CD4-positive, alpha-beta T cell (primary cell): Measurements from ENCODE around the gene FAM241A. TPM values are rescaled to one million over a fixed set of nuclear protein-coding genes. Genes with fewer than 3 reads are reported as not detected.

Experiments used
- ATAC-seq: fragments of 200-7000 bp; cut with Tn5 transposase; one replicate; pipeline ENCODE4 v1.10.0; 2022; ENCODE audit warnings: mild to moderate bottlenecking; ENCODE audit not compliant: poor library complexity
- CTCF ChIA-PET: fragments of 350-600 bp; sonication (Branson Sonifier 250); formaldehyde crosslinking; loops from one replicate; lab custom pipeline; 2021; ENCODE audit warnings: antibody characterized with exemption, inconsistent platforms; lab: Charles Lee
- POLR2A ChIA-PET: fragments of 350-600 bp; sonication (Branson Sonifier 250); formaldehyde crosslinking; loops from one replicate; lab custom pipeline; 2021; ENCODE audit warnings: antibody characterized with exemption, inconsistent platforms; lab: Charles Lee
- DNase-seq, 14 experiments: peaks; one replicate each; pipeline ENCODE4 v3.0.0-alpha.2; 2013 to 2020; ENCODE audit warnings: mixed read lengths in 2 of 14
- H3K27ac ChIP-seq, 2 donors: one replicate each; pipeline versions ENCODE4 v1.5.1 to v1.7.0; 2013; ENCODE audit warnings: low read length in 2 of 2, low read depth in 1 of 2, mild to moderate bottlenecking in 1 of 2
- H3K27me3 ChIP-seq, 2 experiments: 1 replicate in 1 of 2; 2 replicates in 1 of 2; pipeline versions ENCODE4 v1.6.1 to v1.7.0; 2013; ENCODE audit warnings: low read length in 2 of 2, control low read depth in 1 of 2, mild to moderate bottlenecking in 1 of 2, moderate library complexity in 1 of 2; ENCODE audit not compliant: insufficient read depth in 2 of 2, control insufficient read depth in 1 of 2
- H3K36me3 ChIP-seq: one replicate; pipeline ENCODE4 v1.6.1; 2013; ENCODE audit warnings: low read length, control low read depth; ENCODE audit not compliant: insufficient read depth
- H3K4me1 ChIP-seq: one replicate; pipeline ENCODE4 v1.6.1; 2013; ENCODE audit warnings: low read length, control low read depth; ENCODE audit not compliant: insufficient read depth
- H3K4me3 ChIP-seq: one replicate; pipeline ENCODE4 v1.5.1; 2013; ENCODE audit warnings: mild to moderate bottlenecking, low read length, moderate library complexity
- H3K9me3 ChIP-seq, 2 experiments: 1 replicate in 1 of 2; 2 replicates in 1 of 2; pipeline versions ENCODE4 v1.6.1 to v1.7.0; 2013; ENCODE audit warnings: low read length in 2 of 2, mild to moderate bottlenecking in 2 of 2, control low read depth in 1 of 2, moderate library complexity in 1 of 2; ENCODE audit not compliant: control insufficient read depth in 1 of 2, insufficient read depth in 1 of 2
- H3K27ac Mint-ChIP-seq: one replicate; pipeline ENCODE4 v1.8.0; 2020; ENCODE audit warnings: mixed read lengths
- H3K27me3 Mint-ChIP-seq: one replicate; pipeline ENCODE4 v1.8.0; 2021; ENCODE audit warnings: mixed read lengths
- H3K36me3 Mint-ChIP-seq: one replicate; pipeline ENCODE4 v1.8.0; 2021; ENCODE audit warnings: low read depth, mixed read lengths
- H3K4me1 Mint-ChIP-seq: one replicate; pipeline ENCODE4 v1.8.0; 2021; ENCODE audit warnings: low read depth, mixed read lengths
- H3K4me3 Mint-ChIP-seq: one replicate; pipeline ENCODE4 v1.8.0; 2020; ENCODE audit warnings: mild to moderate bottlenecking, mixed read lengths
- H3K9me3 Mint-ChIP-seq: one replicate; pipeline ENCODE4 v1.8.0; 2020; ENCODE audit warnings: mixed read lengths
- intact Hi-C, 2 experiments: fragments of 100-400 bp; cut with DNase I in 1 of 2; cut with micrococcal nuclease in 1 of 2; formaldehyde crosslinking; loops; one replicate each; pipeline versions ENCODE4 v1.15.1 to v1.9.0; 2023 to 2025; cut with DNase I, micrococcal nuclease
- total RNA-seq, 174 experiments: library from RNA in 2 of 174; stranded (reverse) in 2 of 174; gene quantifications; one replicate each; pipeline ENCODE4 v1.2.3 and lab custom pipeline; 2021 to 2026
- TF ChIP-seq, protein P1 (sequence below): fragments of 200-600 bp; IDR thresholded peaks from one replicate; pipeline ENCODE4 v1.8.0; 2022; ENCODE audit warnings: antibody characterized with exemption, mild to moderate bottlenecking

The FAM241A gene
- total RNA-seq, 2 experiments from 2014 or later: 0.74 to 1.1 TPM

DNA sequence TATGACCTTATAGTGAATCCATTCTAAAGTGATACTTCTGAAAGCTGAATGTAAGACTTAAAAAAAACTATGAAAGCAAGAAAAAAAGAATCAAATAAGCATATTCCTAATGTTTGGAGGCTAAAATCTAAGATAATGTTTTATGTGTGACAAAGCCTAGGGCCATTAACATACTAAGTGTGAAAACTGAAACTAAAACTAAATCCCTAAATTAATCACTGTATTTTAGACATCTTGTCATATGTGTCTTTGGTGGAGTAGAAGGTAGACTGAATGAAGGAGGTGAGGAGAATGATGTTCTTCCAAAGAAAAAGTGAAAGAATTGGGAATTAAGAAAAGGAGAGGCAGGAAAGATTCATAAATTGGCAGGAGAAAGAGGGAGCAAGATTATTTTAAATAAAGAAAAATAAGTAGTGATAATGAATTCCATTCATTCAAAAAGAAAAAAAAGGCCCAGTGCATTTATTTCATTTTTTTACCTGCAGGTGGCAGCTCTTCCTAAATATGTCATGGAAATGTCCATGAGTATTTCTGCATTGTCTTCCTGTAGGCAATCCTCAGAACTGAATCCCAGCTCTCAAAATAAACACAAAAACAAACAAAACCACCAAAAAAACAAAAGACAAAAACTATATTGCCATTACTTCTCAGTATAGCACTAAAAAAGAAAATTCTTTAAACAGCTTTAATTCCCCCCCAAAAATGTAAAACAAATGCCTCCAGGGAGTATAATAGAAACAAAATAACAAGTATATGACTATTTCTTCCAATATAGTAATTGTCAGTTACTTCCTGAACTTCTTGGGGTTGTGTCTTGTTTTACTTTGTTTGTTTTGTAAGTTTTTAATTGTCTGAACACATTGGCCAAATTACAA is 69.4 kb downstream of the FAM241A start:
- Histone ChIP-seq H3K36me3 (no peaks in the 10 kb centered on the region), H3K4me3 (no peak overlapping the region), H3K9me3 (no peaks in the 10 kb centered on the region), H3K27me3 (no peaks in the 10 kb centered on the region), H3K27ac (no peak overlapping the region), H3K4me1 (no peaks in the 10 kb centered on the region)
- TF ChIP-seq, protein P1, sequence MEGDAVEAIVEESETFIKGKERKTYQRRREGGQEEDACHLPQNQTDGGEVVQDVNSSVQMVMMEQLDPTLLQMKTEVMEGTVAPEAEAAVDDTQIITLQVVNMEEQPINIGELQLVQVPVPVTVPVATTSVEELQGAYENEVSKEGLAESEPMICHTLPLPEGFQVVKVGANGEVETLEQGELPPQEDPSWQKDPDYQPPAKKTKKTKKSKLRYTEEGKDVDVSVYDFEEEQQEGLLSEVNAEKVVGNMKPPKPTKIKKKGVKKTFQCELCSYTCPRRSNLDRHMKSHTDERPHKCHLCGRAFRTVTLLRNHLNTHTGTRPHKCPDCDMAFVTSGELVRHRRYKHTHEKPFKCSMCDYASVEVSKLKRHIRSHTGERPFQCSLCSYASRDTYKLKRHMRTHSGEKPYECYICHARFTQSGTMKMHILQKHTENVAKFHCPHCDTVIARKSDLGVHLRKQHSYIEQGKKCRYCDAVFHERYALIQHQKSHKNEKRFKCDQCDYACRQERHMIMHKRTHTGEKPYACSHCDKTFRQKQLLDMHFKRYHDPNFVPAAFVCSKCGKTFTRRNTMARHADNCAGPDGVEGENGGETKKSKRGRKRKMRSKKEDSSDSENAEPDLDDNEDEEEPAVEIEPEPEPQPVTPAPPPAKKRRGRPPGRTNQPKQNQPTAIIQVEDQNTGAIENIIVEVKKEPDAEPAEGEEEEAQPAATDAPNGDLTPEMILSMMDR: peak; percentile 69
- Mint-ChIP-seq H3K36me3 (no peaks in the 10 kb centered on the region), H3K4me1 (no peaks in the 10 kb centered on the region), H3K27ac (no peak overlapping the region), H3K9me3 (no peaks in the 10 kb centered on the region), H3K4me3 (no peak overlapping the region), H3K27me3 (no peaks in the 10 kb centered on the region)
- CTCF ChIA-PET: interaction anchor here (0.8 to 2.4 kb wide), 6 partner anchors 17 to 309 kb away, joined by 3 to 11 read pairs (median 3); partner anchors contain the start of gene AP1AR
- DNase-seq: peak in 3 of 14 experiments; percentile 48 to 51 (median 49)
- intact Hi-C loops: loop anchor here (1.0 to 10.0 kb wide), 5 partner anchors 20 to 390 kb away; no protein-coding TSS in a partner anchor
- ATAC-seq: no peak
- POLR2A ChIA-PET: interaction anchor here (1.2 to 1.6 kb wide), 2 partner anchors 18 to 95 kb away, joined by 3 read pairs; no protein-coding TSS in a partner anchor

DNA sequence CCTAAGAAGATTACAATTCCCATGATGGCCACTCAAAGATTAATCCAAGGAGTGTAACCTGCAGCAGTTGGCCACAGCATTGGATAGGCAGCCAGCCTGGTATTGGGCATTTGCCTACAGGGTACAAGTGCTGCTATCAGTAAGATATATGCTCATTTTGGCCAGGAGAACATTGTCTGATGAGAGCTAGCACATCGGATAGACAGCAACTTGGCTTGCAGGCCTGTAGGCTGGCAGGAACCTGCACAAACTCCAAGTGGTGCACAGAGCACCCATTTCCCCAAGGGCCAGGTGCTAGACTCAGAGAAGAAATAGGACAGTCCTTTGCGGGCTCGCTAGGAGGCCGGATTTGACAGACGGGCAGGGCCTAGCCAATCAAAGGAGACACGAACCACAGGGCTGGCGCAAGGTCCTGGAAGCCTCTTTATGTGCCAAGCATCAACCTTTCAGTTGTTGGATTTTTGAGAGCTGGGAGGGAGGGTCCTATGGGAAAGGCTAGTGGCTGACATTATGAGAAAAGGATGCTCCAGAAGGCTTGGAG is 74.6 kb downstream of the FAM241A start:
- intact Hi-C loops: loop anchor here in 1 of 2 experiments (10.0 kb wide), 1 partner anchor 385 kb away; no protein-coding TSS in a partner anchor
- H3K27ac ChIP-seq: no peak overlapping the region
- peaks cover 2% of the 10 kb centered on the region for H3K27me3 Mint-ChIP-seq
- H3K4me3 Mint-ChIP-seq: no peak overlapping the region
- H3K4me3 ChIP-seq: no peak overlapping the region
- H3K9me3 ChIP-seq: peaks cover 0 to 4% of the 10 kb centered on the region in 2 experiments
- H3K36me3 Mint-ChIP-seq: no peaks in the 10 kb centered on the region
- H3K36me3 ChIP-seq: no peaks in the 10 kb centered on the region
- H3K9me3 Mint-ChIP-seq: no peaks in the 10 kb centered on the region
- DNase-seq (no peak), ATAC-seq (no peak)
- no peak overlapping the region for H3K27ac Mint-ChIP-seq
- TF ChIP-seq, protein P1: no peak
- no peaks in the 10 kb centered on the region for H3K4me1 ChIP-seq
- no peaks in the 10 kb centered on the region for H3K27me3 ChIP-seq
- POLR2A ChIA-PET: interaction anchor here (0.6 kb wide), 1 partner anchor 102 kb away, joined by 3 read pairs; no protein-coding TSS in a partner anchor
- H3K4me1 Mint-ChIP-seq: no peaks in the 10 kb centered on the region
- CTCF ChIA-PET: no interaction called here

DNA sequence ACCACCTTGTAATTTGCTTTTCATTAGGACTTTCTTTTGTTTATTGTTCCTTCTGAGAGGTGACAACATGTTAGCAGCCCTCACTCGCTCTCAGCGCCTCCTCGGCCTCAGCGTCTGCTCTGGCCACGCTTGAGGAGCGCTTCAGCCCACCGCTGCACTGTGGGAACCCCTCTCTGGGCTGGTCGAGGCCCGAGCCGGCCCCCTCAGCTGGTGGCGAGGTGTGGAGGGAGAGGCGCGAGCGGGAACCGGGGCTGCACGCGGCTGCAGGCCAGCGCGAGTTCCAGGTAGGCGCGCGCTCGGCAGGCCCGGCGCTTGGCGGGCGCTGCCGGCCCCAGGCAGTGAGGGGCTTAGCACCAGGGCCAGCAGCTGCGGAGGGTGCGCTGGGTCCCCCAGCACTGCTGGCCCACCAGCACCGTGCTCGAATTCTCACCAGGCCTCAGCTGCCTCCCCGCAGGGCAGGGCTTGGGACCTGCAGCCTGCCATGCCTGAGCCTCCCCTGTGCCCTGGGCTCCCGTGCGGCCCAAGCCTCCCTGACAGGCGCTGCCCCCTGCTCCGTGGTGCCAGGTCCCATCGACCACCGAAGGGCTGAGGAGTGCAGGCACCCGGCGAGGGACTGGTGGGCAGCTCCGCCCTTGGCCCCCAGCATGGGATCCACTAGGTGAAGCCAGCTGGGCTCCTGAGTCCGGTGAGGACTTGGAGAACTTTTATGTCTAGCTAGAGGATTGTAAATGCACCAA is 77.1 kb downstream of the FAM241A start:
- Histone ChIP-seq H3K27me3 (no peaks in the 10 kb centered on the region), H3K9me3 (peaks cover 0 to 4% of the 10 kb centered on the region in 2 experiments), H3K4me3 (no peak overlapping the region), H3K36me3 (no peaks in the 10 kb centered on the region), H3K27ac (no peak overlapping the region), H3K4me1 (no peaks in the 10 kb centered on the region)
- no peak overlapping the region for H3K4me3 Mint-ChIP-seq
- DNase-seq (no peak), ATAC-seq (no peak)
- intact Hi-C loops: no loop called here
- no peaks in the 10 kb centered on the region for H3K4me1 Mint-ChIP-seq
- H3K36me3 Mint-ChIP-seq: no peaks in the 10 kb centered on the region
- TF ChIP-seq, protein P1: no peak
- ChIA-PET POLR2A (no interaction called here), CTCF (no interaction called here)
- H3K27me3 Mint-ChIP-seq: peaks cover 10% of the 10 kb centered on the region
- H3K9me3 Mint-ChIP-seq: no peaks in the 10 kb centered on the region
- H3K27ac Mint-ChIP-seq: no peak overlapping the region
